Lower leg skin (tissue), 4 donors: ENCODE measurements around the gene AHCYL1. TPM values are rescaled to one million over a fixed set of nuclear protein-coding genes. Genes with fewer than 3 reads are reported as not detected.

ENCODE experiments used
- DNase-seq, 2 donors: peaks; one replicate each; pipeline ENCODE4 v3.0.0-alpha.2; 2019; ENCODE audit warnings: low spot score in 2 of 2
- H3K4me3 ChIP-seq: fragments of 200-600 bp; sonication (generic); 2 replicates; pipeline ENCODE4 v1.5.1; 2017; ENCODE audit warnings: mild to moderate bottlenecking, low read depth; ENCODE audit not compliant: poor library complexity, severe bottlenecking
- CTCF ChIP-seq, 3 donors: fragments of 450-650 bp; IDR thresholded peaks; one replicate each; pipeline ENCODE4 v1.5.1; 2016; ENCODE audit warnings: antibody characterized with exemption in 3 of 3, mild to moderate bottlenecking in 3 of 3, moderate library complexity in 2 of 3
- POLR2A ChIP-seq, 2 donors: fragments of 450-650 bp; IDR thresholded peaks; one replicate each; pipeline ENCODE4 v1.6.1; 2016 to 2017; ENCODE audit warnings: antibody characterized with exemption in 2 of 2, mild to moderate bottlenecking in 1 of 2, moderate library complexity in 1 of 2
- WGBS, 2 donors: methylation state at CpG; one replicate each; pipeline ENCODE4 v1.1.5; 2018; 5-methylcytosine and 5-hydroxymethylcytosine counted together
- intact Hi-C: fragments of 100-400 bp; cut with DNase I; formaldehyde crosslinking; loops from one replicate; pipeline ENCODE4 v1.15.0; 2023; ENCODE audit warnings: low total_unique reads
- total RNA-seq, 4 donors: library from RNA; depleted of rRNA; stranded (reverse); fragments of >200 nt; gene quantifications; one replicate each; pipeline ENCODE4 v1.1.0, GENCODE V29; 2016

Gene AHCYL1
- total RNA-seq, 4 donors from 2014 or later, result 42.3 to 54.4 (median 47.8) TPM

GRCh38 chr1:110008971-110009565 lies 24.5 kb downstream of the AHCYL1 start:
- H3K4me3 ChIP-seq, result no peak overlapping the region
- no peak for TF ChIP-seq CTCF (IDR thresholded peaks at IDR 0.05)
- no peak for DNase-seq
- 78 to 86% methylated on average over 7 of the region's 7 CpGs for WGBS, 2 donors
- intact Hi-C loops, result no loop called here

- TF ChIP-seq POLR2A (IDR thresholded peaks at IDR 0.05) (no peak), CTCF (IDR thresholded peaks at IDR 0.05) (no peak)
- DNase-seq, result no peak
- intact Hi-C loops, result no loop called here
- WGBS, 2 donors, result 46 to 53% methylated on average over 2 of the region's 2 CpGs
- H3K4me3 ChIP-seq, result no peak overlapping the region
Observed at GRCh38 chr1:110011527-110012041, 27.0 kb downstream of the AHCYL1 start.

- TF ChIP-seq POLR2A (IDR thresholded peaks at IDR 0.05) (no peak), CTCF (IDR thresholded peaks at IDR 0.05) (no peak)
- no peak overlapping the region for H3K4me3 ChIP-seq
- intact Hi-C loops, result no loop called here
- 80 to 87% methylated on average over 6 of the region's 6 CpGs for WGBS, 2 donors
- DNase-seq, result no peak
Observed at GRCh38 chr1:110012100-110012780, 27.7 kb downstream of the AHCYL1 start.

GRCh38 chr1:110017792-110018191 lies 33.2 kb downstream of the AHCYL1 start:
- TF ChIP-seq CTCF (IDR thresholded peaks at IDR 0.05), result no peak
- TF ChIP-seq POLR2A (IDR thresholded peaks at IDR 0.05), result no peak
- intact Hi-C loops, result no loop called here
- no peak overlapping the region for H3K4me3 ChIP-seq
- 88 to 89% methylated on average over 3 of the region's 3 CpGs for WGBS, 2 donors
- no peak for DNase-seq

- 94 to 95% methylated on average over 9 of the region's 9 CpGs for WGBS, 2 donors
- DNase-seq, result no peak
- no peak overlapping the region for H3K4me3 ChIP-seq
- no peak for TF ChIP-seq CTCF (IDR thresholded peaks at IDR 0.05)
- no peak for TF ChIP-seq POLR2A (IDR thresholded peaks at IDR 0.05)
- intact Hi-C loops, result no loop called here
Observed at GRCh38 chr1:110018396-110018795, 33.8 kb downstream of the AHCYL1 start.
